Right atrium auricular region (tissue), 2 donors: Measurements from ENCODE around the gene QPCTL. TPM values are rescaled to one million over a fixed set of nuclear protein-coding genes. Genes with fewer than 3 reads are reported as not detected.

ENCODE experiments used
- DNase-seq: peaks from one replicate; pipeline ENCODE4 v3.0.0-alpha.2; 2019; ENCODE audit warnings: low spot score
- H3K27ac ChIP-seq, 2 donors: fragments of 200-600 bp; sonication (generic); 1 replicate in 1 of 2; 2 replicates in 1 of 2; pipeline ENCODE4 v1.5.1; 2016 to 2019
- H3K27me3 ChIP-seq, 2 donors: fragments of 200-600 bp; sonication (generic); one replicate each; pipeline versions ENCODE4 v1.5.1 to v1.6.0; 2017 to 2019
- H3K36me3 ChIP-seq: fragments of 200-600 bp; sonication (generic); one replicate; pipeline ENCODE4 v1.5.1; 2016
- H3K4me1 ChIP-seq, 2 donors: fragments of 200-600 bp; sonication (generic); one replicate each; pipeline versions ENCODE4 v1.5.1 to v1.6.0; 2017 to 2019
- H3K4me3 ChIP-seq, 2 donors: fragments of 200-600 bp; sonication (generic); 1 replicate in 1 of 2; 2 replicates in 1 of 2; pipeline ENCODE4 v1.5.1; 2017 to 2019; ENCODE audit warnings: mild to moderate bottlenecking in 1 of 2, moderate library complexity in 1 of 2
- H3K9me3 ChIP-seq, 2 donors: fragments of 200-600 bp; sonication (generic); one replicate each; pipeline ENCODE4 v1.5.1; 2019
- CTCF ChIP-seq, 2 donors: fragments of 200-600 bp; sonication (generic); IDR thresholded peaks; one replicate each; pipeline ENCODE4 v1.5.1; 2019; ENCODE audit warnings: antibody characterized with exemption in 2 of 2
- total RNA-seq, 2 donors: library from RNA; depleted of rRNA; stranded (reverse); fragments of >200 nt; gene quantifications; one replicate each; pipeline ENCODE4 v1.1.0, GENCODE V29; 2016

The QPCTL gene
- total RNA-seq, 2 donors from 2014 or later = 2.4 to 3.0 TPM

DNA sequence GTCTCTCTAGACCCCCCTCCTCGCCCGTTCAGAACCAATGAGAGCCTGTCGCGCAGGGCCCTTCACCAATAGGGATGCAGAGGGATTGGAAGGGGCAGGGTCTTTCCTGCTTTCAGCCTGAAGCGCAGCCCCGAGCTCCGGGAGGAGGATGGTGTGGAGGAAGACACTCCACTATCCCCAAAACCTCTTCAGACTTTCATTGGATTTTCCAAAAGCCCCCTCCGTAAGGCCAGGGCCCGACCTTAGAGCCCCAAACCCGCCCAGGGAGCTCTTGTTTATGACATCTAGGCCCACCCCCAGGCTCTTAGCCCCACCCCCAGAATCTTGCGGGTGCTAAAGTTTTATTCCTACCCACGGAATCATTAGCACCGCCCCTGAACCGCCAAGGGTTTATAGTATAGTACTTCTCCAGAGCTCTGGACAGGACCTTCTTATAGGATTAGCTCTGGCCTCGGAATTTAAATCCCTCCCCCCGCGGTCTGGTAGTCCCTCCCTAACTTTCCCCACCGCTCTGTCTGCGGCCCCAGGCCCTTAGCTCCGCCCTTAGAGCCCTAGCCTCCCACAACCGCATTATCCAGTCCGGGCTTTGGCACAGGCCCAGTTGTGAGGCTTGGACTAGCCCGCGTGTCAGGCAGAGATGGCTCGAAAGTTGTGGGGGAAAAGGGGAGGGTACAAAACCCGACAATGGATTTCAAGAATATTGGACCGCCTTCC lies 46.7 kb upstream of the QPCTL start:
- peaks cover 0 to 33% of the 10 kb centered on the region in 2 donors for H3K4me1 ChIP-seq
- H3K4me3 ChIP-seq = peak overlapping the region; percentile 41 to 49
- TF ChIP-seq CTCF (IDR thresholded peaks at IDR 0.05) = no peak
- peak overlapping the region; percentile 36 to 61 for H3K27ac ChIP-seq
- no peaks in the 10 kb centered on the region for H3K27me3 ChIP-seq
- DNase-seq = peak; percentile 88
- no peaks in the 10 kb centered on the region for H3K36me3 ChIP-seq
- H3K9me3 ChIP-seq = no peaks in the 10 kb centered on the region

- DNase-seq = no peak
- Histone ChIP-seq H3K4me1 (peaks cover 0 to 27% of the 10 kb centered on the region in 2 donors), H3K27me3 (no peaks in the 10 kb centered on the region), H3K4me3 (peak overlapping the region; percentile 41 to 49), H3K27ac (peak overlapping the region in 1 of 2 donors; percentile 36), H3K36me3 (no peaks in the 10 kb centered on the region), H3K9me3 (no peaks in the 10 kb centered on the region)
- no peak for TF ChIP-seq CTCF (IDR thresholded peaks at IDR 0.05)
These were observed 46.1 kb upstream of the QPCTL start for GRCh38 chr19:45646345-45646698.

DNA sequence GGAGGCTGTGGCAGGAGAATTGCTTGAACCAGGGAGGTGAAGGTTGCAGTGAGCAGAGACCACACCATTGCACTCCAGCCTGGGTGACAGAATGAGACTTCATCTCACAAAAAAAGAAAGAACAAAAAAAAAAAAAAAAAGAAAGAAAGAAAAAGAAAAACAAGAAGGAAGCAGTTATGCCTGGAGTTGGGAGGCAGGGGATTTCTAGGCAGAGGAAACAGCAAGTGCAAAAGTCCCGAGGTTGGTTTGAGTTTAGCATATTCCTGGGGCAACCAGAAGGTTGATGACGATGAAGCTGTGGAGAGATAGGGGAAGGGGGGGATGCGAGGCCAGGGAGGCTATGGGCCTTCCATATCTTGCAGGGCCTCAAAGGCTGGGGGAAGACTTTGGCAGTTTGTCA lies 41.7 kb upstream of the QPCTL start:
- no peak overlapping the region for H3K4me3 ChIP-seq
- H3K4me1 ChIP-seq = peaks cover 0 to 6% of the 10 kb centered on the region in 2 donors
- H3K27me3 ChIP-seq = no peaks in the 10 kb centered on the region
- H3K36me3 ChIP-seq = no peaks in the 10 kb centered on the region
- no peak for DNase-seq
- H3K9me3 ChIP-seq = no peaks in the 10 kb centered on the region
- no peak overlapping the region for H3K27ac ChIP-seq
- no peak for TF ChIP-seq CTCF (IDR thresholded peaks at IDR 0.05)

- no peak for TF ChIP-seq CTCF (IDR thresholded peaks at IDR 0.05)
- Histone ChIP-seq H3K36me3 (no peaks in the 10 kb centered on the region), H3K9me3 (no peaks in the 10 kb centered on the region), H3K4me1 (no peaks in the 10 kb centered on the region), H3K27ac (no peak overlapping the region), H3K27me3 (no peaks in the 10 kb centered on the region), H3K4me3 (no peak overlapping the region)
- DNase-seq = no peak
These were observed 38.8 kb upstream of the QPCTL start for GRCh38 chr19:45653634-45654033.

GRCh38 chr19:45655073-45655472 lies 37.4 kb upstream of the QPCTL start:
- Histone ChIP-seq H3K4me3 (no peak overlapping the region), H3K9me3 (no peaks in the 10 kb centered on the region), H3K27ac (no peak overlapping the region), H3K27me3 (no peaks in the 10 kb centered on the region), H3K36me3 (no peaks in the 10 kb centered on the region), H3K4me1 (no peaks in the 10 kb centered on the region)
- no peak for DNase-seq
- no peak for TF ChIP-seq CTCF (IDR thresholded peaks at IDR 0.05)
